Activated naive CD4-positive, alpha-beta T cell treated with Interleukin-2 at 50 U/mL for 16 hours (primary cell): ENCODE data around the gene CARM1.
"Not testable (repeated sequence)": the region's sequence is repeated elsewhere in the genome, so short reads cannot be mapped to it uniquely, and the experiment has no call there.

Experiments used
- DNase-seq: peaks from one replicate; pipeline ENCODE4 v3.0.0-alpha.2; 2020

The CARM1 gene

DNA sequence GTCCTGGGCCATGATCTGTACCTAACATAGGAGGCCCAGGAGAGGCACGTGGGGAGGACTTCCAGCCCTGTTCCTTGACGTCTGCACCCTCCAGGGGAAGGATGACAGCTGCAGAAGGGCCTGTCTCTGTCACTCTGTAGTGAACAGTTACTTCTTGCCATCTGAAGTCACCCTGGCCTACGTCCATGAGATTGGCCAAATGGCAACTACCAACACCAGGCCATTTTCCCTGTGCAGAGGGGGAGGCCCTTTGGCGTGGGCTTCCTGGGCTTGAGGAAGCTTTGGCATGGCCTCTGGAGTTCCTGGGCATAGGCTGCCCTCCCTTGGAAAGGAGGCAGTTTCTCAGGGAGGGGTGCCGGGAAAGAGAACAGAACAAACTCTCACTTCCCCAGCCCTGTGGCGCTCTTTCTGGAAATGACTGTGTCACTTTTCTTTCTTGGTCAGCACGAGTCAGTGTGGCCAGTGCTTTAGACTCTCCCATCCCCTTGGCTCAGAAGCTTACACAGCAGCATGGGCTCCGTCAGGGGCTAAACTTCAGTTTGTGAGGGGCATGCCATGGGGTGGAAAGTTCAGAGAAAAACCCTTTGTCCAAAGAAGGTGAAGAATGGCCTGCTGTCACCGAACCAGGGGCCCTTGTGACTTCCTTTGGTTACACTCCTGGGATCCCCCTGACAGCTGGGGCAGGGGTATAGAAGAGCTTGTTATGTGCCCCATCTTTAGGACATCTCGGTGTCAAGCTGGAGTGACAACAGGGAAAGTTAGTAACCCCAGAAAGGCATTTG, 5.3 kb downstream of the CARM1 start:
- no peak for DNase-seq

DNA sequence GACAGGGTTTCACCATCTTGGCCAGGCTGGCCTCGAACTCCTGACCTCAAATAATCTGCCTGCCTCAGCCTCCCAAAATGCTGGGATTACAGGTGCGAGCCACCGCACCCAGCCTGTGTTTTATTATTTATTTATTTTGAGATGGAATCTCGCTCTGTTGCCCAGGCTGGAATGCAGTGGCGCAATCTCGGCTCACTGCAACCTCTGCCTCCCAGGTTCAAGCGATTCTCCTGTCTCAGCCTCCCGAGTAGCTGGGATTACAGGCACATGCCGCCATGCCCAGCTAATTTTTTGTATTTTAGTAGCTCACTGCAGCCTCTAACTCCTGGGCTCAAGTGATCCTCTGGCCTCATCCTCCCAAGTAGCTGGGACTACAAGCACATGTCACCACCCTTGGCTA, 6.3 kb downstream of the CARM1 start:
- DNase-seq, result not testable (repeated sequence)

DNA sequence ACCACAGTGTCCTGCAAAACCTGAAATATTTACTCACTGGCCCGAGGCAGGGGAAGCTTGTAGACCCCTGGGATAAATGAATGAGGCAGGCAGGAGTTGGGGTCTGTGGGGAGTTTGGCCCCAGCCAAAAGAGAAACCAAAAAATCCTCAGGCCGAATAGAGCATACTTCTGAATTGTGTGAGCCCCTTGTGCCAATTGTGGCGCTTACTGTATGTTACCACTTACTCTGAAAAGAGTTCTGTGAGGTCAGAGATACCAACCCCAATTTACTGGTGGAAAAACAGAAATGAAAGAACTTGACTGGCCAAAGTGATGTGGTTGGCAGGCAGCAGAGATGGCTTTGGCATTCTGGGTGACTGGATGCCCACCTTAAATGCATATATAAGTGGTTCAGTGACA, 6.9 kb downstream of the CARM1 start:
- no peak for DNase-seq

DNA sequence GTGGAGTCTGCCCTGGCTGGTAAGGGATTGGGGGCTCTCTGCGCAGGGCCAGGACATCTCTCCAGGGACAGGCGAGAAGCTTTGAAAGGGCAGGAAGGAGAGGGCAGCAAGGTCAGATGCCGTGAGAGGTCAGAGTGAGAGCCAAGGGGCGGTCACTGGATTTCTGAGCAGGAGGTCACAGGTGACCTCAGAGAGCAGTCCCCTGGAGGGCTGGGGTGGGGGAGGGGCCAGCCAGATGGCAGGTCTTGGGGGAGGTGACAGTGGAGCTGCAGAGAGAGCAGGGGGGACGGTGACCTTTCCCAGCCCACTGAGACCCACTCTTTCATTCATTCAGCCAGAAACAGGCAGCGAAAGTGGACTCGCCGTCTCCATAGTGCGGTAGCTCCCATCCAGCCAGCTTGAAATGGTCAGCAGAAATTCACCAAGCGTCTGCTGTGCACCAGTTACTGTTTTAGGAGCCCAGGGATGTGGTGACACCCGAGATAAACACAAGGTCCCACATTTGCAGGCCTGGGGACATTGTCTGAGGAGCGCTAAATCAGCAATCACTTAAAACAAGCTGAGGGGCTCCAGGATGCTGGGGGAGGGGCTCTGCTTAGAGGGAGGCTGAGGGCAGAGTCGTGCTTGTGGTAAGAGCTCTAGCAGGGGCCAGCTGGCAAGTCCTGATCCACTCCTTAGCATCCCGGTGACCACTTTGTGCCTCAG, 10.2 kb downstream of the CARM1 start:
- no peak for DNase-seq

DNA sequence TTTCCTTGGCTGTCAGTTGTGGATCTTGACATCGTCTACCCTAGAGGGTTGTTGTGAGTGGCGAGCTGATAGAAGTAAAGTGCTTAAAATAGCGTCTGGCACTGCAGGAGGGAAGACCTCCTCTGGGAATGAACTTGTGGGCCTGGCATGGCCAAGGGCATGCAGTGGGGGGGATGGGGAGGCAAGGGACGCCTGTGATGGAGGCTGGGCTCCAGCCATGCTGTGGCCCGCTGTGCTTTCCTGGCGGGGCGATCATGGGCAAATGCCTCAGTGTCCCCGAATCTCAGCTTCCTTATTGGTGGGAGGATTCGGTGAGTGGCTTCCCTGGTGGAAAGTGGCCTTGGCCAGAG, 10.7 kb downstream of the CARM1 start:
- DNase-seq, result no peak

DNA sequence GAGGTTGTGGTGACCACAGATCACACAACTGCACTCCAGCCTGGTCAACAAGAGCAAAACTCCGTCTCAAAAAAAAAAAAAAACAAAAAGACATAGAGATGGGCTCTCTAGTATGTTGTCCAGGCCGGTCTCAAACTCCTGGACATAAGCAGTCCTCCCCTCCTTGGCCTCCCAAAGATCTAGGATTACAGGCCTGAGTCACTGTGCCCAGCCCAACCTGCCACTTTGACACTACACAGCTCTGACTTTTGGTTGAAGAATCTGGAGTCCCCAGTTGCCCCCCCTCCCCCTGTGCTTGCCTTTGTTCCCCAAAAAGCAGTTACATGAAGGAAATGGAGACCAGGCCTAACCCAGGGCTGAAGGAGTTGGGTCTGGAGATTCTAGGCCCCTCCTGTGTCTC, 12.9 kb downstream of the CARM1 start:
- DNase-seq, result no peak

DNA sequence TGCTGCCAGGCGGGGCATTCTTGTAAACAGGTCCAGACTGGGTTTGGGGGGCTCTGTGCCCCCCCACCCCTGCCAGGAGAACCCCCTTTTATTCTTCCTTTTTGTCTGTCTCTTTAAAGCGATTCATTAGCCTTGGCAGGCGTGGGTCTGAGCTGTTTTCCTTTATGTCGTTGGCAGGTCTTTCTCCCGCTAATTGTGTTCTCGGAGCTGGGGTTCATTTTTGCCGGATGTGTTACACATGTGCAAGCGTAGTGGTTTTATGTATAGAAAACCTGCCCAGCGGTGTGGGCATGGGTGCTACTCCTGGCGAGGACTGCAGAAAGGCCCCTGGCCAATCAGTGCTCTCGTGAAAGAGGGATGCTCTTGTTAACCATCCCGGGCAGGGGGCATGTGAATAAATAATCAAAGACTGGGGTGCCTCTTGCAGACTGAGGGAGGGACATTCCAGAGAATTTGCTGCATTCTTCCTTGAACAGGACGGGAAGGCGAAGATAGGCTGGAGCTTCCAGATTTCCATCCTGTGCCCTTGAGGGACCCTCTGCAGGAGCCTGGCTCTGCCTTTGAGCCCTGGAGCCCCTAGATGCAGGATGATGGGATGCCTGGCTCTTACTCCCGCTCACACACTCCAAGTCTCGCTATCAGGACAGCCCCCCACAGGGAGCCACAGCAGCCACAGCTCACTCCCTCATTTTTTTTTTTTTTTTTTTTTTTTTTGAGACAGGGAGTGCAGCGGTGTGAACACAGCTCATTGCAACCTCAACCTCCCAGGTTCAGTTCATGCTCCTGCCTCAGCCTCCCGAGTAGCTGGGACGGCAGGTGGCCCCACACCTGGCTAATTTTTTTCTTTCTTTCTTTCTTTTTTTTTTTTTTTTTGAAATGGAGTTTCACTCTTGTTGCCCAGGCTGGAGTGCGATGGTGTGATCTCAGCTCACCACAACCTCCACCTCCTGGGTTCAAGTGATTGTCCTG, 14.1 kb downstream of the CARM1 start:
- no peak for DNase-seq

DNA sequence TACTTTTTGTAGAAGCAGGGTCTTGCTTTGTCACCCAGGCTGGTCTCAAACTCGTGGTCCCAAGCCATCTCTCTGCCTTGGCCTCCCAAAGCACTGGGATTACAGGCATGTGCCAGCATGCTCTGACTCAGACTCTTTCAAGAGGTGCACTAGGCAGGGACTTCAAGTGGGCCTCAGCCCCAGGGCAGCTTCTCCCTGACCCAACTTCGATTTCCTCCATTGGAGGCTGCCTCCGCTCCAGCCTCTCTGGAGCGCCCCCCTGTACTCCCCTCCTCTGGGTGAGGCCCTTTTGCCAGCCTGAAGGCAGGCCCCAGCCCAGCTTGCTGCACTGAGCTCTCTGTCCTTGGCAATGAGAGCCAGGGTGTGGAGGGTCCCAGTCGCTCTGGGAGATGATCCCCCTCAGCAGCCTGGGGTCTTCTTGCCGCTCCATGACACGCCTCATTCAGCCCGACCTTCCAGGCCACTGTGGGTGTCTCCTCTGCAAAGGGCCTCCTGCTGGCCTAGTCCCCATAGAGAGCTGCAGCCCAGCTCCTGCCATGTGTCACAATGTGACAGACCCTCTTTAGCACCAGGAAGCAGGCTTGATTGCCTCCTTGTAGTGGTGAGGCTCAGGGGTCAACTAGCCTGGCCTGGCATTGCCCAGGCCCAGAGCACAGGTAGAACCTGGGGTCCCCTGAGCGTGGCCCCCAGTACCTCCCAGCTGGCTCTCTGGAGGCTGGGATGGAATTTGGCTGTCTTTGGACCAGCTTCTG, 16.4 kb downstream of the CARM1 start:
- no peak for DNase-seq

DNA sequence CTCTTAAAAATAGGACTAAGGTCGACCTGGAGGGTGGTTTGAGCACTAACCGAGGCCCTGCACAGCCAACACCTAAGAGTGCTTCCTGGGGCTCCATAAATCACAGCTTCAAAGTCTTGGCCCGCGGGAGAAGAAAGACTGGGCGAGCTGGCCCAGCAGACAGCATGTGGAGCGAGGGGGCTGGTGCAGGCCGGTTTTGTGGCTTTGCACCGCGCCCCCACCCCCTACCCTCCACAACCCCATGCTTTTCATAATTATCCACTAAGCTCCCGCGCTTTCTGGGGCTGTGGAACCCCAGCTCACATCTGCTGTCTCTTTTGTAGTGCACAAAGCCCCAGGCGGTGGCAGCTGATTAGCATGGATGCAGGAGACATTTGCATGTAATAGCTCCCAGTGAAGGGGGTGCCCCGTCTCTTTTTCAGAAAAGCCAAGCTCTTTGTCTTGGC, 17.1 kb downstream of the CARM1 start:
- DNase-seq, result no peak

DNA sequence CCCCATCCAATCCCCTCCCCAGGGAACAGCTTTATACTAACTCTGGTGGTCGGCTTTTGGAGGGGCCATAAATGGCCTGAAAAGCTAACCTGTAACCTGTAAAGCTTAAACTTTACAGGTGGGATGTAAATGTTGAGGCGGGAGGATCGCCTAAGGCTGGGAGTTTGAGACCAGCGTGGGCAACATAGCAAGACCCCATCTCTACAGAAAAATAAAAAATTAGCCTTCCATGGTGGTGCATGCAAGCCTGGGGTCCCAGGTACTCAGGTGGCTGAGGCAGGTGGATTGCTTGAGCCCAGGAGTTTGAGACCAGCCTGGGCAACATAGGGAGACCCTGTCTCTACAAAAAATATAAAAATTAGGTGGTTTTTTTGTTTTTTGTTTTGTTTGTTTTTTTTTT, 18.5 kb downstream of the CARM1 start:
- no peak for DNase-seq

DNA sequence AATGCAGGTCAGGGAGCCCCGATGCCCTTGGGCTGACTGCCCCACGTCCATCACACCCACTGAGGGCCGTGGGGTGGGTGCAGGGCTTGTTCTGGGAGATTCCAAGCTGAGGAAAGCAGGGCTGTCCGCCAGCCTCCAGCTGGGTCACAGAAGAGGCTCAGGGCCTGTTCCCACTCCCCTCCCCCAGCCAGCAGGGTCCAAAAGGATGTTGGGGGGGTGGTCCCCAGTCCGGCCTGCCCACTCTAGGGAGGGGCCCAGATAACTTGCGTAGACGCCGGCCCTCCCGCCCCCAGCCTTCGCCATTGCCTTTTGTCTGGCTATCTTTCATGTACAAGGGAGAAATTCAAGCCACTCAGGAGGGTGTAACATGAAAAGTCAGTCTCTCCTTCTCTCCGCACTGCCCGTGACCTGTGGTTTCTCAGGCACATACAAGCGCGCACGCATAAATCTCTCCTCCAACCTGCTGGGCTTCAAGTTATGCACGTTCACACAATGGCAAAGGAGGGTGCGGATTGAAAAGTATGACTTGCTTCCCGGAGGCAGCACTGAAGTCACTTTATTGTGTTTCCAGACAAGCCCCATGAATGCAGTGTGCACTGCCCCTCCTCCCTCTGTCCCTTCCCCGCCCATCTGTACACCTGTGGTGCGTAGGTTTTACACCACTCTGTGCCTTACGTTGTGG, 20.2 kb downstream of the CARM1 start:
- no peak for DNase-seq

DNA sequence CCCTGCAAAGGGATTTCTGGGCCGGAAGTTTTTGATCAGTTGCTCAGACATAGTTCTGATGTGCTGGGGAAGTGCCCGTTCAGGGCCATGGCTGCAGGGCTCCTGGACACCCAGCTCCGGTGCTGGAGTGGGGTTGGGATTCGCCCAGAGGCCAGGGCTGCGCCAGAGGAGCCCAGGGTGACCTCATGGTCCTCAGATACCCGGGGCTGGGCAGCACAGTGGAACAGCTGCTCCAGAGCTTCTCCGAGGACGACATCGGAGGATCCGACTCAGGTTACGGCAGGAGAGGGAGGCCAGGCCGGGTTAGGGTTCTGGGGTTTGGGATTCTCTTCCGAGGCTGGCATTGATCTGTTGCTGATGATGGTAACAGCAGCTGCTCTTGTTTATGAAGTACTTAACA, 20.9 kb downstream of the CARM1 start:
- no peak for DNase-seq

DNA sequence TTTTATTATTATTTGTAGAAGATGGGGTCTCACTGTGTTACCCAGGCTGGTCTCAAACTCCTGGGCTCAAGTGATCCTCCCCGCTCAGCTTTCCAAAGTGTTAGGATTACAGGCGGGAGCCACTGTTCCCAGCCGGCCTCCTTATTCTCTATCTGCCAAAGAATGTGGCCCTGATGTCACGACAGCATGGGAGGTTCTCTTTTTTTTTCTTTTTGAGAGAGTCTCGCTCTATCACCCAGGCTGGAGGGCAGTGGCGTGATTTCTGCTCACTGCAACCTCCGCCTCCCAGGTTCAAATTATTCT, 23.5 kb downstream of the CARM1 start:
- no peak for DNase-seq

DNA sequence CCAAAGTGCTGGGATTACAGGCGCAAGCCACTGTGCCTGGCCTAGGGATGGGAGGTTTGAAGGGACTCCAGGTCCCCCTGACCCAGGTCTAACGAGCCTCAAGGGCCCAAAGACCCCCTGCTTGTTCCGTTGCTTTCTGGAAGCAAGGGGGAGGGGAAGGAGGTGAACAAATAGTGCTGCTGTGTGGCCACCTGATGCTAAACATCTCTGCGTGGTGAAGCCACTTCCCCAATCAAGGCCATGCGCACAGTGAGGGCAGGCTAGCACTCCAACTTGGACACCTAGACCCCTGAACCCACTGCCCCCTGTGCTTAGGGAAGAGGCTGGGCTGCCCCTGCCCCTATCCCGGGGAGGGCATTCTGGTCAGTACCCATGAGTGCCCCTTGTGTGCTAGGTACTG, 24.0 kb downstream of the CARM1 start:
- no peak for DNase-seq

DNA sequence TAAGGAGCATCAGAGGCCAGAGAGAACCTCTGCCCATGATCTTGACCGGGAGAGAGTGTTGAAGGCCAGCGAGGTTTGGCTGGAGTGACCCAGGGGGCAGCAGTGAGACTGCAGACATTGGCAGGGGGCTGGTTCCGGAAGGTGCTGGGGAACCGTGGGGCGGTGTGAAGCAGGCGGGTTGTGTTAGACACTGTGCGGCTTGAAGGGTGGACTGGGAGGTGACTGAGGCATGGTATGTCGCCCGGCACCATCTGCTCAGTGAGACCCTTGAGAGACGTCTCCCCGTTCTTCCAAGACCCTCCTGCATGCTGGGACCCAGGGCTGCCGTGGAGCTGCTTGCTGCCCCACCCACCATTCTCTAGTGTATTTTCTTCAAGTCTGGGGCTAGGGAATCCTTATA, 24.6 kb downstream of the CARM1 start:
- DNase-seq, result no peak

DNA sequence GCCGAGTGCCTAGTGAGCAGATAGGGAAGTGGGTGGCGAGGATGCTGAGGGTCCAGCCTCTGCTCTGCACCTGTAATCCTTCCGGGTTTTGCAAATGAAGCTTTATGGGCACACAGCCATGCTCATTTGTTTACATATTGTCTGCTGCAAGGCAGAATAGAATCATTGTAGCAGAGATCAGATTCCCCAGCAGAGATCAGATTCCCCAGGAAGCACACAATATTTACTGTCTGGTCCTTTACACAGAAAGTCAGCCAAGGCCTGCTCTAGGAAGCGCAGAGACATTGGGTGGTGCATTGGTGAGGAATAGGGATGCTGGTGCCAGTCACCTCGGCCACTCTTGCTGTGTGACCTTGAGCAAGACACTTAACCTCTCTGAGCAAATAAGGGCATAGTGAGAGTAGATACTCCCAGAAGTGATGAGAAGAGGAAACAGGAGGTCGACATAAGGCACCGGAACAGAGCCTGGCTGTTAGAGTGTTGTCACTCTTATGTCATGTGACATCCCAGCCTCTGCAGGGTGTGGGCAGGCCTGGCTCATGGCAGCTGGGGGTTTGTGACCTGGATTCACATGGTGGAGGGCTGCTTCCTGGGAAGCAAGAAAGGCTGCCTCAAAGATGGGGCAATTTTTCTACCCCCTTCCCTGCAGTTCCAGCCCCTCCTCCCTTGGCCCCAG, 25.6 kb downstream of the CARM1 start:
- no peak for DNase-seq

DNA sequence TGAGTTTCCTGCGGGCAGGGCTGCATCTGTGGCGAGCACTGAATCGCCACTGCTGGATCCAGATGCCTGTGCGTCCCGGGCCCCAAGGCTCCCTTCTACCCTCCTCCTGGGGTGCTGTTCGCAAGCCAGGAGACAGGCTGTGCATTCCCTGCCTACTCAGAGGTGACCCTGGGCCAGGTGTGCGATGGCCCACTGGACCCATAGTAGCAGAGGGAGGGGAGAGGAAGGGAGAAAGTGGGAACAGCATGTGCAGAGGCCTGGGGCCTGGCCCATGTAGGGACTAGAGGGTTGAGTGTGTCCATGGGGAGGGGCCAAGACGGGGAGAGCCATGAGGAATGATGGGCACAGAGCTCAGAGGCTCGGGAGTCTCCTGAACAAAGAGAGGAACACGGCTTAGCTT, 27.3 kb downstream of the CARM1 start:
- DNase-seq, result no peak

DNA sequence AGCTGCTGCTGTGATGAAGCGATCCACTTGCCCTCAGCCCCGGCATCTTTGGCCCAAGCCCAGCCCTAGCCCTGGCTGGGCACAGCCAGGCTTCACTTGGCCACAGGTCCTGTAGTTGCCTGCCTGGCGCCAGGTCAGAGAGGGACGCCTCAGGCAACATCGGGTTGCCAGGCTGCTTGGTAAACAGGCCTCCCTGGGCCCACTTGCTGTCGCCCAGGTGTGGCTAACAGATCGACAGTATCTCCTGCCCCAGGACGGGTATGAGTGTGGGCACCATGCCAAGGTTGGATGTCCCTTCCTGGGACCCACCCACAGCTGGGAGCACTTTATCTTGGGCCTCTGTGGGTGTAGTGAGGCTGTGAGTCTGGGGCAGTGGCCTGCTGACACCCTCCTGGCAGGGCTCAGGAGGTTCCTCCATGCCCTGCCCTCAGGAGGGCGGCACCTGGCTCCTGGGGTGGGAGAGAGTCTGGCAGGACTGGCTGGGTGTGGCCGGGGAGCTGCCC, 27.8 kb downstream of the CARM1 start:
- DNase-seq, result no peak

DNA sequence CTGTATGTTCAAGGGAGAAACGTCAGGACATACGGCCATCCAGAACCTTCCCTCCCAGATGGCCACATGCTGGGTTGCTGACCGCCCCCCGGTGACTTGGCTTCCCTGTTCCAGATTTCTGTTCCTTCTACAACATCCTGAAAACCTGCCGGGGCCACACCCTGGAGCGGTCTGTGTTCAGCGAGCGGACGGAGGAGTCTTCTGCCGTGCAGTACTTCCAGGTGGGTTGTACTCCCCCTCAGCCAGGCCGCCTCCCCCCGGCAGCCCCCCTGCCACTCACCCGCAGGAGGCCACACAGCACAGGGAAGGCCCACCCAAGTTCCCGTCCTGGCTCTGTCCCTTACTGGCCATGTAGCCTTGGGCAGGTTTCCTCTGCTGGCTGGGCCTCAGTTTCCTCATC, 36.6 kb downstream of the CARM1 start:
- DNase-seq, result no peak

DNA sequence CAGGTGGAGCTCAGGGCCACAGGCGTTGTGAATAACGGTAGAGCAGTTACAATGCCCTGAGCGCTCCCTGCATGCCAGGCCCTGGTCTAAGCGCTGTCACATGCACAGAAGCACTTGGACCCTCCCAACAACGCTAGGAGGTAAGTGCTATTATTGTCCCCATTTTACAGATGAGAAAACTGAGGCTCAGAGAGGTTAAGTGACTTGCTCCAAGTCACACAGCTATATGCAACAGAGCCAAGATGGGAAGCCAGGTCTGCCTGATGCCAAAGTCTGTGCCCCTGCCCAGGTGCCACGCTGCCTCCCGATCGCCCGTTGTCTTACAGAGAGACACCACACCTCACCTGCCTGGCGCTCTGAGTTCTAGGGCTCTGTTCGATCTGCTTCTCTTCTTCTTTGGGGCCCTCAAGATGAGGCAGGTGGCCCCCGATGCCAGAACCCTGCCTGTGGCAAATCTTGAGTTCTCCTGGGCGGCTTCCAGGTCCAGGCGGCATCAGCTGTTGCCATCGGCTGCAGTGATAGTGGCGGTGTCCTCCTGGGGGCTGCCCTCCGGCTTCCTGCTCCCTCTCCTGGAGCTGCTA, 37.1 kb downstream of the CARM1 start:
- DNase-seq, result no peak
